CD14-positive monocyte (primary cell): ENCODE data around the gene EFEMP2. TPM values are rescaled to one million over a fixed set of nuclear protein-coding genes. Genes with fewer than 3 reads are reported as not detected.

ENCODE experiments used
- DNase-seq, 3 donors: peaks; one replicate each; pipeline ENCODE4 v3.0.0-alpha.2; 2011 to 2022
- H2AFZ ChIP-seq: 2 replicates; pipeline ENCODE4 v1.6.0; 2012; ENCODE audit warnings: mild to moderate bottlenecking, low read depth, low read length, inconsistent platforms; ENCODE audit not compliant: insufficient read depth, poor library complexity, severe bottlenecking
- H3K27ac ChIP-seq, 2 donors: 1 replicate in 1 of 2; 2 replicates in 1 of 2; pipeline ENCODE4 v1.5.1; 2012 to 2013; ENCODE audit warnings: low read length in 2 of 2, control low read depth in 1 of 2, inconsistent platforms in 1 of 2, low read depth in 1 of 2, mild to moderate bottlenecking in 1 of 2
- H3K27me3 ChIP-seq, 2 donors: one replicate each; pipeline versions ENCODE4 v1.6.0 to v1.6.1; 2011 to 2013; ENCODE audit warnings: low read length in 2 of 2; ENCODE audit not compliant: control insufficient read depth in 2 of 2, insufficient read depth in 2 of 2
- H3K36me3 ChIP-seq, 2 donors: replicated peaks in 1 of 2; 1 replicate in 1 of 2; 2 replicates in 1 of 2; pipeline versions ENCODE4 v1.5.1 to v1.6.1; 2012 to 2013; ENCODE audit warnings: low read length in 2 of 2, control low read depth in 1 of 2, inconsistent platforms in 1 of 2, mild to moderate bottlenecking in 1 of 2; ENCODE audit not compliant: insufficient read depth in 2 of 2, control insufficient read depth in 1 of 2
- H3K4me1 ChIP-seq, 2 donors: 1 replicate in 1 of 2; 2 replicates in 1 of 2; pipeline versions ENCODE4 v1.5.1 to v1.6.1; 2012 to 2013; ENCODE audit warnings: low read length in 2 of 2, control low read depth in 1 of 2, inconsistent platforms in 1 of 2, mild to moderate bottlenecking in 1 of 2, moderate library complexity in 1 of 2; ENCODE audit not compliant: insufficient read depth in 2 of 2, control insufficient read depth in 1 of 2
- H3K4me2 ChIP-seq: replicated peaks from 2 replicates; pipeline ENCODE3; 2012; ENCODE audit warnings: low read length, moderate library complexity, mild to moderate bottlenecking; ENCODE audit not compliant: poor library complexity, severe bottlenecking; ENCODE audit errors: extremely low read depth
- H3K4me3 ChIP-seq, 3 experiments: fragments of 200-600 bp in 1 of 3; sonication (generic) in 1 of 3; replicated peaks in 1 of 3; 1 replicate in 2 of 3; 2 replicates in 1 of 3; pipeline ENCODE4 v1.5.1; 2011 to 2013; ENCODE audit warnings: low read length in 3 of 3, mild to moderate bottlenecking in 3 of 3, control low read depth in 2 of 3, low read depth in 2 of 3, inconsistent platforms in 1 of 3, moderate library complexity in 1 of 3
- H3K79me2 ChIP-seq: 2 replicates; pipeline ENCODE4 v1.6.0; 2012; ENCODE audit warnings: mild to moderate bottlenecking, control low read depth, inconsistent platforms, low read length, moderate library complexity; ENCODE audit not compliant: insufficient read depth
- H3K9ac ChIP-seq: 2 replicates; pipeline ENCODE4 v1.6.0; 2017; ENCODE audit warnings: low read length, mild to moderate bottlenecking; ENCODE audit not compliant: insufficient read depth, poor library complexity, severe bottlenecking
- H3K9me3 ChIP-seq, 2 donors: replicated peaks in 1 of 2; 1 replicate in 1 of 2; 2 replicates in 1 of 2; pipeline versions ENCODE4 v1.5.1 to v1.6.1; 2012 to 2013; ENCODE audit warnings: low read length in 2 of 2, control low read depth in 1 of 2; ENCODE audit not compliant: control insufficient read depth in 1 of 2, insufficient read depth in 1 of 2
- H4K20me1 ChIP-seq: 2 replicates; pipeline ENCODE4 v1.6.0; 2012; ENCODE audit warnings: mild to moderate bottlenecking, low read length, control low read depth, moderate library complexity; ENCODE audit not compliant: insufficient read depth
- H3K27ac Mint-ChIP-seq, 7 donors: one replicate each; pipeline ENCODE4 v1.8.0; 2020; ENCODE audit warnings: mild to moderate bottlenecking in 7 of 7, mixed read lengths in 7 of 7, moderate library complexity in 6 of 7, inconsistent platforms in 2 of 7
- H3K27me3 Mint-ChIP-seq, 3 donors: one replicate each; pipeline ENCODE4 v1.8.0; 2021 to 2022; ENCODE audit warnings: low read depth in 3 of 3, mild to moderate bottlenecking in 3 of 3, mixed read lengths in 3 of 3, moderate library complexity in 3 of 3, inconsistent platforms in 1 of 3
- H3K36me3 Mint-ChIP-seq, 2 donors: one replicate each; pipeline ENCODE4 v1.8.0; 2020; ENCODE audit warnings: mixed read lengths in 2 of 2, inconsistent platforms in 1 of 2, mild to moderate bottlenecking in 1 of 2
- H3K4me1 Mint-ChIP-seq: one replicate; pipeline ENCODE4 v1.8.0; 2020; ENCODE audit warnings: mild to moderate bottlenecking, mixed read lengths
- H3K4me3 Mint-ChIP-seq, 2 donors: one replicate each; pipeline ENCODE4 v1.8.0; 2020; ENCODE audit warnings: mild to moderate bottlenecking in 2 of 2, mixed read lengths in 2 of 2, moderate library complexity in 1 of 2
- H3K9me3 Mint-ChIP-seq, 7 donors: one replicate each; pipeline ENCODE4 v1.8.0; 2020 to 2022; ENCODE audit warnings: mixed read lengths in 7 of 7, mild to moderate bottlenecking in 6 of 7, moderate library complexity in 6 of 7, inconsistent platforms in 2 of 7
- WGBS: methylation state at CpG from one replicate; pipeline ENCODE4 v1.1.5; 2013; ENCODE audit warnings: missing lambda C conversion rate; ENCODE audit not compliant: insufficient coverage; 5-methylcytosine and 5-hydroxymethylcytosine counted together
- intact Hi-C, 2 donors: fragments of 100-400 bp; cut with micrococcal nuclease; formaldehyde crosslinking; loops; one replicate each; pipeline versions ENCODE4 v1.15.0 to v1.15.1; 2023
- polyA plus RNA-seq, 3 donors: library from polyadenylated mRNA; depleted of rRNA in 1 of 3; unstranded in 2 of 3; stranded (reverse) in 1 of 3; fragments of 300-500 nt in 2 of 3; fragments of >200 nt in 1 of 3; fragmentation: Illumina TruSeq in 2 of 3; gene quantifications; 1 replicate in 2 of 3; 2 replicates in 1 of 3; pipeline ENCODE4 v1.2.3, GENCODE V29; 2012 to 2021
- TF ChIP-seq, protein P1 (sequence below): fragments of 200-600 bp; IDR thresholded peaks from one replicate; pipeline ENCODE4 v1.8.0; 2022; ENCODE audit warnings: antibody characterized with exemption, mild to moderate bottlenecking

Gene EFEMP2
- polyA plus RNA-seq, 3 donors: 0.44 to 14.7 TPM; not detected in 1

DNA sequence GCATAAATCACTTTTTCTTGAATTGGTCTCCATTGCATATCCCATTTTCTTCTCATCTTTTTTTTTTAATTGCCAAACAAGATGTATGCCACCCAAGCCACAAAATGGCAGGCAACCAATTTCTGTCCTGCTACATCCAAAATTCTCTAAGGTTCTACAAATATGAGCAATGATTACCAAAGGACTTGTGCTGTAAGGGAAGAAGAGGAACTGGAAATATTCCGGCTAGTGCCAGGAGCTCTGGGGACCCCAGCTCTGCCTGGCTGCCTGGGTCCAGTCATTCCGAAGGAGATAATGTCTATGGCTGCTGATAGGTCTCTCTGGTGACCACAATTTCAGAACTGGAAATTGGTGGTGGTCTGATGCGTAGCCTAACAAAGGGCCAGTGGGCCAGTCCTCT is 55.9 kb downstream of the EFEMP2 start:
- Histone ChIP-seq H3K9ac (no peak overlapping the region), H3K4me2 (peak overlapping the region; percentile 84), H3K79me2 (peaks cover 12% of the 10 kb centered on the region), H4K20me1 (no peaks in the 10 kb centered on the region), H3K36me3 (peaks cover 0 to 5% of the 10 kb centered on the region in 2 donors), H3K4me1 (peaks cover 32 to 39% of the 10 kb centered on the region in 2 donors), H3K27ac (no peak overlapping the region), H3K4me3 (peak overlapping the region in 1 of 3 experiments; percentile 80), H3K27me3 (no peaks in the 10 kb centered on the region), H3K9me3 (no peaks in the 10 kb centered on the region), H2AFZ (no peak overlapping the region)
- TF ChIP-seq, protein P1, sequence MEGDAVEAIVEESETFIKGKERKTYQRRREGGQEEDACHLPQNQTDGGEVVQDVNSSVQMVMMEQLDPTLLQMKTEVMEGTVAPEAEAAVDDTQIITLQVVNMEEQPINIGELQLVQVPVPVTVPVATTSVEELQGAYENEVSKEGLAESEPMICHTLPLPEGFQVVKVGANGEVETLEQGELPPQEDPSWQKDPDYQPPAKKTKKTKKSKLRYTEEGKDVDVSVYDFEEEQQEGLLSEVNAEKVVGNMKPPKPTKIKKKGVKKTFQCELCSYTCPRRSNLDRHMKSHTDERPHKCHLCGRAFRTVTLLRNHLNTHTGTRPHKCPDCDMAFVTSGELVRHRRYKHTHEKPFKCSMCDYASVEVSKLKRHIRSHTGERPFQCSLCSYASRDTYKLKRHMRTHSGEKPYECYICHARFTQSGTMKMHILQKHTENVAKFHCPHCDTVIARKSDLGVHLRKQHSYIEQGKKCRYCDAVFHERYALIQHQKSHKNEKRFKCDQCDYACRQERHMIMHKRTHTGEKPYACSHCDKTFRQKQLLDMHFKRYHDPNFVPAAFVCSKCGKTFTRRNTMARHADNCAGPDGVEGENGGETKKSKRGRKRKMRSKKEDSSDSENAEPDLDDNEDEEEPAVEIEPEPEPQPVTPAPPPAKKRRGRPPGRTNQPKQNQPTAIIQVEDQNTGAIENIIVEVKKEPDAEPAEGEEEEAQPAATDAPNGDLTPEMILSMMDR: no peak
- H3K27me3 Mint-ChIP-seq: peaks cover 0 to 3% (median 1%) of the 10 kb centered on the region in 3 donors
- peaks cover 56% of the 10 kb centered on the region for H3K4me1 Mint-ChIP-seq
- H3K36me3 Mint-ChIP-seq: peaks cover 13 to 18% of the 10 kb centered on the region in 2 donors
- peak overlapping the region; percentile 31 to 87 for H3K4me3 Mint-ChIP-seq
- 93% methylated on average over 2 of the region's 3 CpGs for WGBS
- intact Hi-C loops: loop anchor here (1.0 to 10.0 kb wide), 4 partner anchors 34 to 192 kb away; partner anchors contain the start of gene AP5B1 (in 2 of the 2)
- peaks cover 0 to 2% (median 0%) of the 10 kb centered on the region in 7 donors for H3K9me3 Mint-ChIP-seq
- peak overlapping the region in 3 of 7 donors; percentile 58 to 87 (median 83) for H3K27ac Mint-ChIP-seq
- peak in 2 of 3 donors; percentile 11 to 44 for DNase-seq

Other genes with a start within 250 kb of the EFEMP2 start
- gene SIPA1, start 234.7 kb downstream of the EFEMP2 start, polyA plus RNA-seq: 100 to 1,000 TPM in 1 of 3 donors, 10 to 100 TPM in 2; 83.4 to 110 (median 86.5) TPM
- 10 to 100 TPM; 21.3 to 67.9 (median 30.9) TPM for gene RELA, start 209.9 kb downstream of the EFEMP2 start, polyA plus RNA-seq
- gene KAT5, start 160.5 kb downstream of the EFEMP2 start, polyA plus RNA-seq: 10 to 100 TPM; 32.5 to 48.7 (median 33.1) TPM
- 100 to 1,000 TPM in 1 of 3 donors, 10 to 100 TPM in 2; 33.3 to 131 (median 95.2) TPM for gene RNASEH2C, start 152.0 kb downstream of the EFEMP2 start, polyA plus RNA-seq
- 10 to 100 TPM; 33.7 to 46.4 (median 35.1) TPM for gene AP5B1, start 91.8 kb downstream of the EFEMP2 start, polyA plus RNA-seq
- gene OVOL1, start 85.7 kb downstream of the EFEMP2 start, polyA plus RNA-seq: under 1 TPM in 1 of 3 donors, not detected in 2; 0.08 TPM
- under 1 TPM; 0.07 to 0.40 (median 0.12) TPM for gene SNX32, start 38.8 kb downstream of the EFEMP2 start, polyA plus RNA-seq
- 1,000 to 10,000 TPM; 1,281 to 2,233 (median 1,889) TPM for gene CFL1, start 14.6 kb downstream of the EFEMP2 start, polyA plus RNA-seq
- 10 to 100 TPM; 15.0 to 87.5 (median 16.4) TPM for gene MUS81, start 12.4 kb downstream of the EFEMP2 start, polyA plus RNA-seq
- 1 to 10 TPM in 1 of 3 donors, under 1 TPM in 2; 0.71 to 1.3 (median 0.78) TPM for gene CTSW, start 7.0 kb upstream of the EFEMP2 start, polyA plus RNA-seq
- 100 to 1,000 TPM in 2 of 3 donors, 10 to 100 TPM in 1; 79.1 to 109 (median 101) TPM for gene FIBP, start 15.7 kb upstream of the EFEMP2 start, polyA plus RNA-seq
- 10 to 100 TPM; 20.8 to 35.2 (median 24.4) TPM for gene CCDC85B, start 17.9 kb upstream of the EFEMP2 start, polyA plus RNA-seq
- gene FOSL1, start 27.6 kb upstream of the EFEMP2 start, polyA plus RNA-seq: 10 to 100 TPM in 1 of 3 donors, 1 to 10 TPM in 2; 2.5 to 28.2 (median 2.5) TPM
- 10 to 100 TPM; 21.8 to 31.5 (median 22.8) TPM for gene C11orf68, start 46.3 kb upstream of the EFEMP2 start, polyA plus RNA-seq
- gene DRAP1, start 46.6 kb upstream of the EFEMP2 start, polyA plus RNA-seq: 10 to 100 TPM; 68.3 to 97.2 (median 72.1) TPM
- under 1 TPM in 2 of 3 donors, not detected in 1; 0.67 to 0.71 TPM for gene TSGA10IP, start 72.7 kb upstream of the EFEMP2 start, polyA plus RNA-seq
- 10 to 100 TPM in 2 of 3 donors, 1 to 10 TPM in 1; 8.9 to 52.8 (median 16.1) TPM for gene SART1, start 88.9 kb upstream of the EFEMP2 start, polyA plus RNA-seq
- gene EIF1AD, start 129.4 kb upstream of the EFEMP2 start, polyA plus RNA-seq: 10 to 100 TPM; 16.4 to 23.1 (median 18.2) TPM
- gene BANF1, start 129.7 kb upstream of the EFEMP2 start, polyA plus RNA-seq: 100 to 1,000 TPM in 2 of 3 donors, 10 to 100 TPM in 1; 79.9 to 175 (median 142) TPM
- under 1 TPM in 1 of 3 donors, not detected in 2; 0.41 TPM for gene CST6, start 139.2 kb upstream of the EFEMP2 start, polyA plus RNA-seq
- gene CATSPER1, start 153.7 kb upstream of the EFEMP2 start, polyA plus RNA-seq: 10 to 100 TPM; 15.4 to 24.1 (median 22.0) TPM
- not detected for gene GAL3ST3, start 176.4 kb upstream of the EFEMP2 start, polyA plus RNA-seq
- 100 to 1,000 TPM in 1 of 3 donors, 10 to 100 TPM in 2; 32.1 to 107 (median 52.6) TPM for gene SF3B2, start 179.6 kb upstream of the EFEMP2 start, polyA plus RNA-seq
- gene PACS1, start 197.5 kb upstream of the EFEMP2 start, polyA plus RNA-seq: 10 to 100 TPM in 2 of 3 donors, 1 to 10 TPM in 1; 8.1 to 36.8 (median 12.4) TPM